Dedifferentiated amniotic fluid mesenchymal stem cell (primary cell): ENCODE measurements around the gene IVL.

Experiments
- DNase-seq: peaks from one replicate; pipeline ENCODE4 v3.0.0-alpha.2; 2016; ENCODE audit errors: extremely low spot score

Gene IVL

GRCh38 chr1:152946651-152947256 lies 38.4 kb downstream of the IVL start, which contains the start of gene SPRR5:
Gene SPRR5 (plus strand): TSS chr1:152947206. CDS start chr1:152948555, 1,349 bp downstream.
- no peak for DNase-seq

GRCh38 chr1:152951711-152952110 lies 43.4 kb downstream of the IVL start:
- DNase-seq: no peak

- DNase-seq: no peak
These were observed 45.4 kb downstream of the IVL start for GRCh38 chr1:152953761-152954160.

- no peak for DNase-seq
These were observed 46.1 kb downstream of the IVL start for GRCh38 chr1:152954436-152954835.

- no peak for DNase-seq
These were observed 49.2 kb downstream of the IVL start for GRCh38 chr1:152957561-152957960.

GRCh38 chr1:152959273-152959672 lies 50.9 kb downstream of the IVL start:
- no peak for DNase-seq

GRCh38 chr1:152959801-152960451 lies 51.6 kb downstream of the IVL start:
- DNase-seq: no peak

GRCh38 chr1:152960452-152961044 lies 52.2 kb downstream of the IVL start:
- no peak for DNase-seq
